ENCODE measurements around the gene ELP4.

- TF ChIP-seq EZH2 (IDR thresholded peaks at IDR 0.05) (no peak), CTCF (IDR thresholded peaks at IDR 0.05) (no peak), EZH2phosphoT487 (IDR thresholded peaks at IDR 0.05) (peak; percentile 74)
Measured at GRCh38 chr11:31651208-31651607, 141.6 kb downstream of the ELP4 start.

Data from neural progenitor cell (in vitro differentiated cells).